GM12878 (cell line): Measurements from ENCODE around the gene ZNF543. TPM values are rescaled to one million over a fixed set of nuclear protein-coding genes. Genes with fewer than 3 reads are reported as not detected.
A peak's percentile ranks its signal among the peaks of the same experiment; 100 is the strongest.

ENCODE experiments used
- ATAC-seq: fragments of 200-7000 bp; cut with Tn5 transposase; 3 replicates; pipeline ENCODE4 v1.9.1; 2020; ENCODE audit warnings: mild to moderate bottlenecking, moderate library complexity
- BruUV-seq: library from RNA; stranded (reverse); fragments of 400-500 nt; replicated peaks from 2 replicates; lab custom pipeline; 2021; lab: Mats Ljungman, UMichigan
- CTCF ChIA-PET: fragments of 300-600 bp; sonication (Branson Sonifier 250); formaldehyde crosslinking; extraction: SDS; loops from one replicate; lab custom pipeline; 2021; ENCODE audit warnings: inconsistent platforms; lab: Yijun Ruan, JAX
- POLR2A ChIA-PET: fragments of 350-600 bp; formaldehyde crosslinking; extraction: SDS; loops from one replicate; lab custom pipeline; 2021; ENCODE audit warnings: inconsistent platforms; lab: Charles Lee
- RAD21 ChIA-PET: fragments of 300-600 bp; sonication (Branson Sonifier 250); formaldehyde crosslinking; loops from one replicate; lab custom pipeline; 2023; ENCODE audit warnings: antibody characterized with exemption; ENCODE audit not compliant: unreplicated experiment; lab: Charles Lee
- SMC1A ChIA-PET: fragments of 300-600 bp; sonication (Branson Sonifier 250); formaldehyde crosslinking; loops from one replicate; lab custom pipeline; 2023; ENCODE audit not compliant: unreplicated experiment, uncharacterized antibody; lab: Charles Lee
- DNase-seq: peaks from one replicate; pipeline ENCODE4 v3.0.0-alpha.2; 2011; ENCODE audit warnings: low read depth, low spot score
- FAIRE-seq: peaks from 3 replicates; lab custom pipeline; 2011; peaks lifted over from hg19 to GRCh38; lab: Jason Lieb, UNC
- H2AFZ ChIP-seq: 2 replicates; pipeline ENCODE4 v1.6.0; 2011; ENCODE audit warnings: low read depth, low read length, control low read depth; ENCODE audit not compliant: control insufficient read depth
- H3K27ac ChIP-seq: 2 replicates; pipeline ENCODE4 v1.5.1; 2011; ENCODE audit warnings: control low read depth; ENCODE audit not compliant: control insufficient read depth, insufficient read depth
- H3K27me3 ChIP-seq, 2 experiments: replicated peaks in 1 of 2; 2 replicates each; pipeline versions ENCODE4 v1.6.0 to v1.6.1; 2011; ENCODE audit warnings: low read length in 1 of 2; ENCODE audit not compliant: control insufficient read depth in 2 of 2, insufficient read depth in 2 of 2
- H3K36me3 ChIP-seq, 2 experiments: 2 replicates each; pipeline ENCODE4 v1.5.1; 2011; ENCODE audit warnings: low read length in 1 of 2; ENCODE audit not compliant: control insufficient read depth in 2 of 2, insufficient read depth in 2 of 2
- H3K4me1 ChIP-seq: 2 replicates; pipeline ENCODE4 v1.6.1; 2011; ENCODE audit warnings: mild to moderate bottlenecking, low read length, moderate library complexity, mixed read lengths; ENCODE audit not compliant: control insufficient read depth, insufficient read depth
- H3K4me2 ChIP-seq: 2 replicates; pipeline ENCODE4 v1.6.0; 2011; ENCODE audit warnings: control low read depth; ENCODE audit not compliant: control insufficient read depth, insufficient read depth
- H3K4me3 ChIP-seq: fragments of 200-600 bp; sonication (generic); 2 replicates; pipeline ENCODE4 v1.5.1; 2016
- H3K79me2 ChIP-seq: 2 replicates; pipeline ENCODE4 v1.6.0; 2011; ENCODE audit warnings: low read length; ENCODE audit not compliant: control insufficient read depth, insufficient read depth
- H3K9ac ChIP-seq: 2 replicates; pipeline ENCODE4 v1.8.0; 2011; ENCODE audit warnings: low read length, control low read depth, mixed read lengths; ENCODE audit not compliant: control insufficient read depth, insufficient read depth
- H3K9me3 ChIP-seq: replicated peaks from 3 replicates; pipeline ENCODE4 v1.5.1; 2011; ENCODE audit warnings: mild to moderate bottlenecking, low read length; ENCODE audit not compliant: control insufficient read depth, insufficient read depth
- H4K20me1 ChIP-seq: 2 replicates; pipeline ENCODE4 v1.6.0; 2011; ENCODE audit not compliant: control insufficient read depth, insufficient read depth
- RUNX3 ChIP-seq: IDR thresholded peaks from 2 replicates; pipeline ENCODE4 v1.6.1; 2012; ENCODE audit warnings: low read length, inconsistent platforms
- SRF ChIP-seq, 2 experiments: IDR thresholded peaks; 2 replicates each; pipeline ENCODE4 v1.6.1; 2011; ENCODE audit warnings: low read depth in 2 of 2, low read length in 2 of 2, mild to moderate bottlenecking in 1 of 2, moderate library complexity in 1 of 2
- SUPT20H ChIP-seq: IDR thresholded peaks from 2 replicates; pipeline ENCODE4 v1.6.1; 2011; ENCODE audit warnings: low read depth, mild to moderate bottlenecking, low read length, moderate library complexity, borderline replicate concordance; ENCODE audit not compliant: control insufficient read depth
- TCF7 ChIP-seq: IDR thresholded peaks from 2 replicates; pipeline ENCODE4 v1.6.1; 2014; ENCODE audit warnings: antibody characterized with exemption, borderline replicate concordance
- WGBS: methylation state at CpG from one replicate; pipeline ENCODE4 v1.1.6; 2016; ENCODE audit warnings: low lambda C conversion rate; ENCODE audit not compliant: insufficient replicate concordance, insufficient coverage; ENCODE audit errors: missing lambda C conversion rate; 5-methylcytosine and 5-hydroxymethylcytosine counted together
- in situ Hi-C: fragments of 300-500 bp; cut with MboI; formaldehyde crosslinking; loops from 9 replicates; pipeline ENCODE4 v1.14.3; 2018; ENCODE audit warnings: mixed read lengths
- intact Hi-C: fragments of 100-400 bp; cut with micrococcal nuclease; formaldehyde crosslinking; loops from one replicate; pipeline ENCODE4 v1.14.2; 2022; ENCODE audit not compliant: unreplicated experiment
- polyA plus RNA-seq, 11 experiments: library from polyadenylated mRNA; depleted of rRNA in 4 of 11; unstranded in 6 of 11; stranded (reverse) in 5 of 11; fragments of >200 nt; fragmentation: Nextera tagmentation in 4 of 11; fragmentation: Illumina TruSeq in 1 of 11; extraction: Ambion mirVana in 4 of 11; extraction: Trizol in 1 of 11; gene quantifications; 1 replicate in 1 of 11; 2 replicates in 10 of 11; pipeline versions ENCODE4 v1.2.1 to v1.2.3, GENCODE V29; 2011 to 2016; ENCODE audit warnings: inconsistent platforms in 2 of 11, missing spikeins in 2 of 11, low read depth in 1 of 11
- total RNA-seq, 4 experiments: library from RNA; depleted of rRNA in 3 of 4; stranded (reverse); fragments of >200 nt in 3 of 4; fragmentation: Illumina TruSeq in 1 of 4; extraction: Trizol in 1 of 4; gene quantifications; 2 replicates each; pipeline versions ENCODE4 v1.2.1 to v1.2.3, GENCODE V29; 2013 to 2021

ZNF543 gene
- total and polyA plus RNA-seq, 10 of the 15 experiments (the other 5 are each of a cell fraction or from before 2014, with no cell fraction given): 0.53 to 9.0 (median 3.5) TPM

GRCh38 chr19:57321116-57321515 lies 844 bp downstream of the ZNF543 start:
- no peak for ATAC-seq
- ChIA-PET RAD21 (no interaction called here), SMC1A (no interaction called here), CTCF (interaction anchor here (0.8 to 2.8 kb wide), 3 partner anchors 18 to 42 kb away, joined by 4 to 6 read pairs (median 4); partner anchors contain the start of genes TRAPPC2B, ZNF304 and ZNF547), POLR2A (interaction anchor here (1.0 to 1.5 kb wide), 2 partner anchors 19 to 29 kb away, joined by 4 read pairs; no protein-coding TSS in a partner anchor)
- no peaks in the 10 kb centered on the region for H3K27me3 ChIP-seq
- H3K4me3 ChIP-seq: peak overlapping the region; percentile 86
- in situ Hi-C loops: no loop called here
- peak overlapping the region; percentile 90 for H3K27ac ChIP-seq
- peak overlapping the region; percentile 94 for H3K9ac ChIP-seq
- peaks cover 26% of the 10 kb centered on the region for H3K79me2 ChIP-seq
- H3K36me3 ChIP-seq: peaks cover 3 to 15% of the 10 kb centered on the region in 2 experiments; a peak in 3 of 4 replicates
- no peaks in the 10 kb centered on the region for H4K20me1 ChIP-seq
- no peak overlapping the region; the same call in 1 of the 2 replicates for H2AFZ ChIP-seq
- no peak for FAIRE-seq
- peaks cover 3% of the 10 kb centered on the region; the same call in 1 of the 2 replicates for H3K4me1 ChIP-seq
- peak overlapping the region; percentile 77 for H3K4me2 ChIP-seq
- 48% methylated on average over 8 of the region's 8 CpGs for WGBS
- no peaks in the 10 kb centered on the region; the same call in 2 of the 3 replicates for H3K9me3 ChIP-seq
- TSS peak; percentile 70 for BruUV-seq
- DNase-seq: no peak
- peak; percentile 35 to 72; a peak in 1 of 4 replicates for TF ChIP-seq SRF (IDR thresholded peaks at IDR 0.05; ENCODE audit: low read depth in 2 of 2, low read length in 2 of 2)
- TF ChIP-seq SUPT20H: no peak
- TF ChIP-seq, all 136 proteins: peak for 1
- intact Hi-C loops: no loop called here

- Histone ChIP-seq H3K4me2 (peak overlapping the region; percentile 77), H4K20me1 (no peaks in the 10 kb centered on the region), H3K9me3 (no peaks in the 10 kb centered on the region; the same call in 2 of the 3 replicates), H3K27ac (no peak overlapping the region), H3K4me1 (peaks cover 3% of the 10 kb centered on the region; the same call in 1 of the 2 replicates), H3K27me3 (no peaks in the 10 kb centered on the region), H2AFZ (no peak overlapping the region), H3K4me3 (peak overlapping the region; percentile 86), H3K79me2 (peaks cover 26% of the 10 kb centered on the region), H3K36me3 (peaks cover 4 to 15% of the 10 kb centered on the region in 2 experiments; a peak in 3 of 4 replicates), H3K9ac (peak overlapping the region; percentile 94; the same call in 1 of the 2 replicates)
- ChIA-PET CTCF (interaction anchor here (1.7 to 2.8 kb wide), 2 partner anchors 19 to 41 kb away, joined by 4 to 6 read pairs; partner anchors contain the start of genes TRAPPC2B and ZNF547), POLR2A (interaction anchor here (1.0 to 1.5 kb wide), 2 partner anchors 20 to 29 kb away, joined by 4 read pairs; no protein-coding TSS in a partner anchor), RAD21 (no interaction called here), SMC1A (interaction anchor here (0.8 to 1.0 kb wide), 2 partner anchors 65 to 79 kb away, joined by 3 to 4 read pairs; no protein-coding TSS in a partner anchor)
- BruUV-seq: no TSS peak
- no peak for TF ChIP-seq TCF7
- peak; percentile 39; the same call in 1 of the 2 replicates for TF ChIP-seq RUNX3
- intact Hi-C loops: no loop called here
- WGBS: 33% methylated on average over 3 of the region's 3 CpGs
- in situ Hi-C loops: no loop called here
- DNase-seq (no peak), FAIRE-seq (no peak), ATAC-seq (no peak)
These were observed 1.5 kb downstream of the ZNF543 start for GRCh38 chr19:57321751-57322150.
